ENCODE measurements around the gene PHF2. TPM values are rescaled to one million over a fixed set of nuclear protein-coding genes. Genes with fewer than 3 reads are reported as not detected.

PHF2 gene
- total RNA-seq, 4 donors from 2014 or later: 15.0 to 28.6 (median 20.4) TPM

GRCh38 chr9:93670208-93671019, 94.0 kb downstream of the PHF2 start:
- no peak for TF ChIP-seq CTCF (IDR thresholded peaks at IDR 0.05; ENCODE audit: low read depth)

GRCh38 chr9:93671020-93671338, 94.6 kb downstream of the PHF2 start:
- no peak for TF ChIP-seq CTCF (IDR thresholded peaks at IDR 0.05; ENCODE audit: low read depth)

- TF ChIP-seq CTCF (IDR thresholded peaks at IDR 0.05; ENCODE audit: low read depth): no peak
Measured at GRCh38 chr9:93673021-93673838, 96.8 kb downstream of the PHF2 start.

- TF ChIP-seq CTCF (IDR thresholded peaks at IDR 0.05; ENCODE audit: low read depth): no peak
Measured at GRCh38 chr9:93673839-93674334, 97.5 kb downstream of the PHF2 start.

- TF ChIP-seq CTCF (IDR thresholded peaks at IDR 0.05; ENCODE audit: low read depth): no peak
Measured at GRCh38 chr9:93674580-93675335, 98.4 kb downstream of the PHF2 start.

GRCh38 chr9:93675336-93676150, 99.2 kb downstream of the PHF2 start:
- no peak for TF ChIP-seq CTCF (IDR thresholded peaks at IDR 0.05; ENCODE audit: low read depth)

All from subcutaneous adipose tissue (tissue), 4 donors.